ENCODE measurements around the gene PCDHGA5.
"Not testable (repeated sequence)": the region's sequence is repeated elsewhere in the genome, so short reads cannot be mapped to it uniquely, and the experiment has no call there.

PCDHGA5 gene

GRCh38 chr5:141387557-141388311 lies 23.8 kb downstream of the PCDHGA5 start, which contains the start of gene PCDHGB4:
PCDHGB4 (plus strand) TSS chr5:141387698; CDS start chr5:141387885, 187 bp downstream.
- DNase-seq: peak in 1 of 5 experiments; percentile 30

DNA sequence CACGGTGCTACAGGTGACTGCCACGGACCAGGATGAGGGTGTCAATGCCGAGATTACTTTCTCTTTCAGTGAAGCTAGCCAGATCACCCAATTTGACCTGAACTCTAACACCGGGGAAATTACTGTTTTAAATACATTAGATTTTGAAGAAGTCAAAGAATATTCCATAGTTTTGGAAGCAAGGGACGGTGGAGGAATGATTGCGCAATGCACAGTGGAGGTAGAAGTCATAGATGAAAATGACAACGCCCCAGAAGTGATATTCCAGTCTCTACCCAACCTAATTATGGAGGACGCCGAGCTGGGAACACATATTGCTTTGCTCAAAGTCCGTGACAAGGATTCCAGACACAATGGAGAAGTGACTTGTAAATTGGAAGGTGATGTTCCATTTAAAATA lies 24.7 kb downstream of the PCDHGA5 start:
- no peak for DNase-seq

GRCh38 chr5:141389153-141390042 lies 25.4 kb downstream of the PCDHGA5 start:
- no peak for DNase-seq

GRCh38 chr5:141392429-141393198 lies 28.7 kb downstream of the PCDHGA5 start, which contains the start of gene PCDHGA8:
PCDHGA8 (plus strand) TSS chr5:141392633; CDS start chr5:141392814, 181 bp downstream.
- DNase-seq: peak in 1 of 5 experiments; percentile 14

- DNase-seq: no peak
Observed at GRCh38 chr5:141393267-141393666, 29.3 kb downstream of the PCDHGA5 start.

- not testable (repeated sequence) for DNase-seq
Observed at GRCh38 chr5:141394401-141395187, 30.6 kb downstream of the PCDHGA5 start.

GRCh38 chr5:141397756-141398551 lies 34.0 kb downstream of the PCDHGA5 start, which contains the start of gene PCDHGB5:
PCDHGB5 (plus strand) TSS chr5:141397947; CDS start chr5:141398128, 181 bp downstream.
- peak in 1 of 5 experiments; percentile 45 for DNase-seq

- no peak for DNase-seq
Observed at GRCh38 chr5:141398608-141399007, 34.6 kb downstream of the PCDHGA5 start.

DNA sequence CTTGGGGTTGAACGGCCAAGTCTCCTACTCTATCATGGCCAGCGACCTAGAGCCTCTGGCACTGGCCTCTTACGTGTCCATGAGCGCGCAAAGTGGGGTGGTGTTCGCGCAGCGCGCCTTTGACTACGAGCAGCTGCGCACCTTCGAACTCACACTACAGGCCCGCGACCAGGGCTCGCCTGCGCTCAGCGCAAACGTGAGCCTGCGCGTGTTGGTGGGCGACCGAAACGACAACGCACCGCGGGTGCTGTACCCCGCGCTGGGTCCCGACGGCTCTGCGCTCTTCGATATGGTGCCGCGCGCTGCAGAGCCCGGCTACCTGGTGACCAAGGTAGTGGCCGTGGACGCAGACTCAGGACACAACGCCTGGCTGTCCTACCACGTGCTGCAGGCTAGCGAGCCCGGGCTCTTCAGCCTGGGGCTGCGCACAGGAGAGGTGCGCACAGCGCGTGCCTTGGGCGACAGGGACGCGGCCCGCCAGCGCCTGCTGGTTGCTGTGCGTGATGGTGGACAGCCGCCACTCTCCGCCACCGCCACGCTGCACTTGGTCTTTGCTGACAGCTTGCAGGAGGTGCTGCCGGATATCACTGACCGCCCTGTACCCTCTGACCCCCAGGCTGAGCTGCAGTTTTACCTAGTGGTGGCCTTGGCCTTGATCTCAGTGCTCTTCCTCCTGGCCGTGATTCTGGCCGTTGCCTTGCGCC lies 35.7 kb downstream of the PCDHGA5 start:
- no peak for DNase-seq

DNA sequence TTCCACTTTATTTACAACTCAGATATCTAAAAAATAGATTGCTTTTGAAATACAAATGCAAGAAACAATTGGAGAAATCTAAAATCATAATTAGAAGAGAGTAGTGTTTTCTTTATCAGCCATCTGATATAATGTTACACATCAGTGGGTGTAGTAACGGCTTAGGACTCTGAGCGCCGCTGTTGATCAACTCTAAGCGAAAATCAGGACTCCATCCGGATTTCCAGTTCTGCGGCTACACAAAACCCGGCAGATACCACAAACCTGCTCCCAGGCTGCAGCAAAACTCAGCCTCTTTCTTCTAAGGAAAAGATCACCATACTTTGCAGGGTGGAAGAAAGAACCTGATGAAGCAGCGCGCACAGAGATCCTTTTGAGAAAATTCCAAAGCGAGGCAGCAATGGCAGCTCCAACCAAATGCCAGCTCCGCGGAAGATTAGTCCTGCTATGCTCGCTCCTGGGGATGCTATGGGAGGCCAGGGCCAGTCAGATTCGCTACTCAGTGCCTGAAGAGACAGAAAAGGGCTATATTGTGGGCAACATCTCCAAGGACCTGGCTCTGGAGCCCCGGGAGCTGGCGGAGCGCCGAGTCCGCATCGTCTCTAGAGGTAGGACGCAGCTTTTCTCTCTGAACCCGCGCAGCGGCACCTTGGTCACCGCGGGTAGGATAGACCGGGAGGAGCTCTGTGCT lies 38.7 kb downstream of the PCDHGA5 start, which contains the start of gene PCDHGA9:
Gene PCDHGA9 (plus strand): TSS at position 226 of the 691 bp plus-strand sequence. CDS start 175 bp downstream, at position 401.
- DNase-seq: no peak

DNA sequence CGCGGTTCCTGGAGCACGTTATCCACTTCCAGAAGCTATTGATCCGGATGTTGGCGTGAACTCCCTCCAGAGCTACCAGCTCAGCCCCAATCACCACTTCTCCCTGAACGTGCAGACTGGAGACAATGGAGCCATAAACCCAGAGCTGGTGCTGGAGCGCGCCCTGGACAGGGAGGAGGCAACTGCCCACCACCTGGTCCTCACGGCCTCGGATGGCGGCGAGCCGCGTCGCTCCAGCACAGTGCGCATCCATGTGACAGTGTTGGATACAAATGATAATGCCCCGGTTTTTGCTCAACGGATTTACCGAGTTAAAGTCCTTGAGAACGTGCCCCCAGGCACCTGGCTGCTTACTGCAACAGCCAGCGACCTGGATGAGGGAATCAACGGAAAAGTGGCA lies 39.4 kb downstream of the PCDHGA5 start:
- no peak for DNase-seq

GRCh38 chr5:141407790-141408505 lies 44.0 kb downstream of the PCDHGA5 start, which contains the start of gene PCDHGB6:
PCDHGB6 (plus strand) TSS chr5:141408021; CDS start chr5:141408203, 182 bp downstream.
- DNase-seq: peak in 1 of 5 experiments; percentile 36

DNA sequence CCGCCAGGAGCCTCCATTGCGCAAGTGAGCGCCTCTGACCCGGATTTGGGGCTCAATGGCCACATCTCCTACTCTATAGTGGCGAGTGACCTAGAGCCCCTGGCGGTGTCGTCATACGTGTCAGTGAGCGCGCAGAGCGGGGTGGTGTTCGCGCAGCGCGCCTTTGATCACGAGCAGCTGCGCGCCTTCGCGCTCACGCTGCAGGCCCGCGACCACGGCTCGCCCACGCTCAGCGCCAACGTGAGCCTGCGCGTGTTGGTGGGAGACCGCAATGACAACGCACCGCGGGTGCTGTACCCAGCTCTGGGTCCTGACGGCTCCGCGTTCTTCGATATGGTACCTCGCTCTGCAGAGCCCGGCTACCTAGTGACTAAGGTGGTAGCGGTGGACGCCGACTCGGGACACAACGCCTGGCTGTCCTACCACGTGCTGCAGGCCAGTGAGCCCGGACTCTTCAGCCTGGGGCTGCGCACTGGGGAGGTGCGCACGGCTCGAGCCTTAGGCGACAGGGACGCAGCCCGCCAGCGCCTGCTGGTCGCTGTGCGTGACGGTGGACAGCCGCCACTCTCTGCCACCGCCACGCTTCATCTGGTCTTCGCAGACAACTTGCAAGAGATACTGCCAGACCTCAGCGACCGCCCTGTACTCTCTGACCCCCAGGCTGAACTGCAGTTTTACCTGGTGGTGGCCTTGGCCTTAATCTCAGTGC lies 45.8 kb downstream of the PCDHGA5 start:
- no peak for DNase-seq

DNA sequence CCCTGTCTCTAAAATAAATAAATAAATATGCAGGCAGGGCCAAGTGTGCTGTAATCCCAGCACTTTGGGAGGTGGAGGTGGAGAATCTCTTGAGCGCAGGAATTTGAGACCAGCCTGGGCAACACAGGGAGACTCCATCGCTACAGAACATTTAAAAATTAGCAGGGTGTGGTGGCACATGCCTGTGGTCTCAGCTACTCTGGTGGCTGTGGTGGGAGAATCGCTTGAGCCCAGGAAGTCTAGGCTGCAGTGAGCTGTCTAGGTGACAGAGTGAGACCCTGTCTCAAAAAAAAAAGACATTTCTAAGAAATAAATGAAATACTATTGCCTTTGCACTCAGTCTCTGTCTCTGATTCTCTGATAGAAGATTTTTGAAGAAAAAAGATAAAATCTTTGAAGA lies 47.6 kb downstream of the PCDHGA5 start:
- DNase-seq: no peak

DNA sequence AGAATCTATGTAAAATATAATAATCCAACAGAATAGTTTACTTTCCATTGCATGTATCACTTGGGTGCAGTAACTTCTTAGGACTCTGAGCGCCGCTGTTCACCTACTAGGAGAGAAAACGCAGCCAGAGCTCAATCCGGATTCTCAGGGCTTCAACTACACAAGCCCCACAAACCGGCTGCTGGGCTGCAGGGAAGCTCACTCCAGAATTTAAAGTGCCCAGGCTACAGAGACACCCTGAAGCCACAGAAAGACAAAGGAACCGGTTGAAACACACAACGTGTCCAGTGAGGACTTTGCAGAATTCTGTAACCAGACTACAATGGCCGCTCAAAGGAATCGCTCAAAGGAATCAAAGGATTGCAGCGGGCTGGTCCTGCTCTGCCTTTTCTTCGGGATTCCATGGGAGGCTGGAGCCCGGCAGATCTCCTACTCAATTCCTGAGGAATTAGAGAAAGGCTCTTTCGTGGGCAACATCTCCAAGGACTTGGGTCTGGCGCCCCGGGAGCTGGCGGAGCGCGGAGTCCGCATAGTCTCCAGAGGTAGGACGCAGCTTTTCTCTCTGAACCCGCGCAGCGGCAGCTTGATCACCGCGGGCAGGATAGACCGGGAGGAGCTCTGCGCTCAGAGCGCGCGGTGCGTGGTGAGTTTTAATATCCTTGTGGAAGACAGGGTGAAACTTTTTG lies 49.0 kb downstream of the PCDHGA5 start, which contains the start of gene PCDHGA10:
Gene PCDHGA10 (plus strand): TSS at position 134 of the 686 bp plus-strand sequence. CDS start 189 bp downstream, at position 323.
- peak in 3 of 5 experiments; percentile 40 to 65 (median 46) for DNase-seq

GRCh38 chr5:141413540-141414069 lies 49.6 kb downstream of the PCDHGA5 start:
- no peak for DNase-seq

All from T-helper 2 cell (primary cell).